ENCODE results near the gene CCDC107. TPM values are rescaled to one million over a fixed set of nuclear protein-coding genes. Genes with fewer than 3 reads are reported as not detected.

Gene CCDC107
- total and polyA plus RNA-seq, 2 of the 13 experiments (the other 11 are each of a cell fraction or from before 2014, with no cell fraction given) = 7.1 to 15.2 TPM

DNA sequence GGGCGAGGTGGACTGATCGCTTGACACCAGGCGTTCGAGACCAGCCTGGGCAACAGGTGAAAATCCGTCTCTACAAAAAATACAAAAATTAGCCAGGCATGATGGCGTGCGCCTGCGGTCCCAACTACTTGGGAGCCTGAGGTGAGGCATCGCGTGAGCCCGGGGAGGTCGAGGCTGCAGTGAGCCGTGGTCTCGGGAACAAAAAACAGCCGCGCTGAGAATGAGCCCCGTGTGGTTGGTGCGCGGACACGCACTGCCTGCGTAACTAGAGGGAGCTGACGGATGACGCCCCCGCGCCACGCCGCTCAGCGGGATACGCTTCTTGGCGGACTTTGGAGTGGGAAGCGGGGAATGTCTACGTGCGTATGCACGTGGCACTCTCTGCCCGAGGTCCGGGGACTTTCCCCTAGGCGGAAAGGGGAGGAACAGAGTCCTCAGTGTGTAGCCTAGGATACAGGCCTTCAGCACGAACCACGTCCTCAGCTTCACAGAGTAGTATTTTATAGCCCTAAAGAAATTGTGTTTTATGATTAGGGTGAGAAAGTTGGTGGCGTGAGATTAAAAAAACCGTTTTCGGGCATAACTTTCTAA lies 451 bp upstream of the CCDC107 start, which contains the start of gene RMRP (continued):
- TF ChIP-seq, protein P1, sequence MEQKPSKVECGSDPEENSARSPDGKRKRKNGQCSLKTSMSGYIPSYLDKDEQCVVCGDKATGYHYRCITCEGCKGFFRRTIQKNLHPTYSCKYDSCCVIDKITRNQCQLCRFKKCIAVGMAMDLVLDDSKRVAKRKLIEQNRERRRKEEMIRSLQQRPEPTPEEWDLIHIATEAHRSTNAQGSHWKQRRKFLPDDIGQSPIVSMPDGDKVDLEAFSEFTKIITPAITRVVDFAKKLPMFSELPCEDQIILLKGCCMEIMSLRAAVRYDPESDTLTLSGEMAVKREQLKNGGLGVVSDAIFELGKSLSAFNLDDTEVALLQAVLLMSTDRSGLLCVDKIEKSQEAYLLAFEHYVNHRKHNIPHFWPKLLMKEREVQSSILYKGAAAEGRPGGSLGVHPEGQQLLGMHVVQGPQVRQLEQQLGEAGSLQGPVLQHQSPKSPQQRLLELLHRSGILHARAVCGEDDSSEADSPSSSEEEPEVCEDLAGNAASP (CRISPR knock-in tag; IDR thresholded peaks at IDR 0.05; ENCODE audit: borderline replicate concordance) = peak; percentile 71; the same call in 1 of the 2 replicates
- TF ChIP-seq, protein P2, sequence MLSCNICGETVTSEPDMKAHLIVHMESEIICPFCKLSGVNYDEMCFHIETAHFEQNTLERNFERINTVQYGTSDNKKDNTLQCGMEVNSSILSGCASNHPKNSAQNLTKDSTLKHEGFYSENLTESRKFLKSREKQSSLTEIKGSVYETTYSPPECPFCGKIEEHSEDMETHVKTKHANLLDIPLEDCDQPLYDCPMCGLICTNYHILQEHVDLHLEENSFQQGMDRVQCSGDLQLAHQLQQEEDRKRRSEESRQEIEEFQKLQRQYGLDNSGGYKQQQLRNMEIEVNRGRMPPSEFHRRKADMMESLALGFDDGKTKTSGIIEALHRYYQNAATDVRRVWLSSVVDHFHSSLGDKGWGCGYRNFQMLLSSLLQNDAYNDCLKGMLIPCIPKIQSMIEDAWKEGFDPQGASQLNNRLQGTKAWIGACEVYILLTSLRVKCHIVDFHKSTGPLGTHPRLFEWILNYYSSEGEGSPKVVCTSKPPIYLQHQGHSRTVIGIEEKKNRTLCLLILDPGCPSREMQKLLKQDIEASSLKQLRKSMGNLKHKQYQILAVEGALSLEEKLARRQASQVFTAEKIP (CRISPR knock-in tag; IDR thresholded peaks at IDR 0.05; ENCODE audit: borderline replicate concordance) = no peak
- TF ChIP-seq, protein P3, sequence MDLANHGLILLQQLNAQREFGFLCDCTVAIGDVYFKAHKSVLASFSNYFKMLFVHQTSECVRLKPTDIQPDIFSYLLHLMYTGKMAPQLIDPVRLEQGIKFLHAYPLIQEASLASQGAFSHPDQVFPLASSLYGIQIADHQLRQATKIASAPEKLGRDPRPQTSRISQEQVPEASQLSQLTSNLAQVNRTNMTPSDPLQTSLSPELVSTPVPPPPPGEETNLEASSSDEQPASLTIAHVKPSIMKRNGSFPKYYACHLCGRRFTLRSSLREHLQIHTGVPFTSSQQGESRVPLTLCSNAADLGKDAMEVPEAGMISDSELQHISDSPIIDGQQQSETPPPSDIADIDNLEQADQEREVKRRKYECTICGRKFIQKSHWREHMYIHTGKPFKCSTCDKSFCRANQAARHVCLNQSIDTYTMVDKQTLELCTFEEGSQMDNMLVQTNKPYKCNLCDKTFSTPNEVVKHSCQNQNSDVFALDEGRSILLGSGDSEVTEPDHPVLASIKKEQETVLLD (CRISPR knock-in tag; IDR thresholded peaks at IDR 0.05; ENCODE audit: low read depth) = peak; percentile 90
- TF ChIP-seq USF2 (IDR thresholded peaks at IDR 0.05; ENCODE audit: low read depth, low read length) (peak; percentile 42; the same call in 1 of the 2 replicates), USF2 (CRISPR knock-in tag; IDR thresholded peaks at IDR 0.05; ENCODE audit: borderline replicate concordance) (peak; percentile 67; the same call in 1 of the 2 replicates), ZNF678 (CRISPR knock-in tag; IDR thresholded peaks at IDR 0.05) (no peak), RFXANK (CRISPR knock-in tag; IDR thresholded peaks at IDR 0.05) (no peak; the same call in 1 of the 2 replicates), ZGPAT (CRISPR knock-in tag; IDR thresholded peaks at IDR 0.05) (peak; percentile 97), ZBTB7A (CRISPR knock-in tag; IDR thresholded peaks at IDR 0.05) (peak; percentile 89), ZNF557 (CRISPR knock-in tag; IDR thresholded peaks at IDR 0.05) (peak; percentile 97), ZSCAN12 (CRISPR knock-in tag; IDR thresholded peaks at IDR 0.05) (peak; percentile 97), ZNF460 (CRISPR knock-in tag; IDR thresholded peaks at IDR 0.05; ENCODE audit: borderline replicate concordance) (no peak; the same call in 1 of the 2 replicates), NFKBIZ (CRISPR knock-in tag; IDR thresholded peaks at IDR 0.05) (peak; percentile 97)
- TF ChIP-seq, protein P4, sequence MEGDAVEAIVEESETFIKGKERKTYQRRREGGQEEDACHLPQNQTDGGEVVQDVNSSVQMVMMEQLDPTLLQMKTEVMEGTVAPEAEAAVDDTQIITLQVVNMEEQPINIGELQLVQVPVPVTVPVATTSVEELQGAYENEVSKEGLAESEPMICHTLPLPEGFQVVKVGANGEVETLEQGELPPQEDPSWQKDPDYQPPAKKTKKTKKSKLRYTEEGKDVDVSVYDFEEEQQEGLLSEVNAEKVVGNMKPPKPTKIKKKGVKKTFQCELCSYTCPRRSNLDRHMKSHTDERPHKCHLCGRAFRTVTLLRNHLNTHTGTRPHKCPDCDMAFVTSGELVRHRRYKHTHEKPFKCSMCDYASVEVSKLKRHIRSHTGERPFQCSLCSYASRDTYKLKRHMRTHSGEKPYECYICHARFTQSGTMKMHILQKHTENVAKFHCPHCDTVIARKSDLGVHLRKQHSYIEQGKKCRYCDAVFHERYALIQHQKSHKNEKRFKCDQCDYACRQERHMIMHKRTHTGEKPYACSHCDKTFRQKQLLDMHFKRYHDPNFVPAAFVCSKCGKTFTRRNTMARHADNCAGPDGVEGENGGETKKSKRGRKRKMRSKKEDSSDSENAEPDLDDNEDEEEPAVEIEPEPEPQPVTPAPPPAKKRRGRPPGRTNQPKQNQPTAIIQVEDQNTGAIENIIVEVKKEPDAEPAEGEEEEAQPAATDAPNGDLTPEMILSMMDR (CRISPR knock-in tag; IDR thresholded peaks at IDR 0.05) = peak; percentile 65
- TF ChIP-seq, protein P5, sequence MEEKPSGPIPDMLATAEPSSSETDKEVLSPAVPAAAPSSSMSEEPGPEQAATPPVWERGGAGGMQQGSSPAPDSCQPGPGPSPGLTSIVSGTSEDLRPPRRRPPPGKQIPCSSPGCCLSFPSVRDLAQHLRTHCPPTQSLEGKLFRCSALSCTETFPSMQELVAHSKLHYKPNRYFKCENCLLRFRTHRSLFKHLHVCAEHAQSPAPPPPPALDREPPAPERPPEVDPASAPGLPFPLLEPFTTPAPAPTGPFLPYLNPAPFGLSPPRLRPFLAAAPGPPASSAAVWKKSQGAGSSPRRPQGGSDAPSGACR (CRISPR knock-in tag; IDR thresholded peaks at IDR 0.05) = peak; percentile 88; the same call in 1 of the 2 replicates
- TF ChIP-seq, protein P6, sequence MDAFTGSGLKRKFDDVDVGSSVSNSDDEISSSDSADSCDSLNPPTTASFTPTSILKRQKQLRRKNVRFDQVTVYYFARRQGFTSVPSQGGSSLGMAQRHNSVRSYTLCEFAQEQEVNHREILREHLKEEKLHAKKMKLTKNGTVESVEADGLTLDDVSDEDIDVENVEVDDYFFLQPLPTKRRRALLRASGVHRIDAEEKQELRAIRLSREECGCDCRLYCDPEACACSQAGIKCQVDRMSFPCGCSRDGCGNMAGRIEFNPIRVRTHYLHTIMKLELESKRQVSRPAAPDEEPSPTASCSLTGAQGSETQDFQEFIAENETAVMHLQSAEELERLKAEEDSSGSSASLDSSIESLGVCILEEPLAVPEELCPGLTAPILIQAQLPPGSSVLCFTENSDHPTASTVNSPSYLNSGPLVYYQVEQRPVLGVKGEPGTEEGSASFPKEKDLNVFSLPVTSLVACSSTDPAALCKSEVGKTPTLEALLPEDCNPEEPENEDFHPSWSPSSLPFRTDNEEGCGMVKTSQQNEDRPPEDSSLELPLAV (CRISPR knock-in tag; conservative IDR thresholded peaks at IDR 0.05; ENCODE audit: low read depth) = no peak; the same call in 1 of the 2 replicates
